HFFc6 (cell line): ENCODE results near the gene CYSRT1. TPM values are rescaled to one million over a fixed set of nuclear protein-coding genes. Genes with fewer than 3 reads are reported as not detected.

Experiments used
- DNase-seq: peaks from one replicate; pipeline ENCODE4 v3.0.0-alpha.2; 2018
- H3K27ac Mint-ChIP-seq: 2 replicates; pipeline ENCODE4 v1.8.0; 2020; ENCODE audit warnings: mild to moderate bottlenecking, mixed read lengths
- H3K27me3 Mint-ChIP-seq: 2 replicates; pipeline ENCODE4 v1.8.0; 2021; ENCODE audit warnings: mild to moderate bottlenecking, moderate library complexity, mixed read lengths; ENCODE audit not compliant: insufficient read depth
- H3K36me3 Mint-ChIP-seq: 2 replicates; pipeline ENCODE4 v1.8.0; 2021; ENCODE audit warnings: low read depth, mixed read lengths
- H3K4me1 Mint-ChIP-seq: 2 replicates; pipeline ENCODE4 v1.8.0; 2020; ENCODE audit warnings: low read depth, mixed read lengths
- H3K4me3 Mint-ChIP-seq: 2 replicates; pipeline ENCODE4 v1.8.0; 2020; ENCODE audit warnings: mild to moderate bottlenecking, moderate library complexity, mixed read lengths
- H3K9me3 Mint-ChIP-seq: 2 replicates; pipeline ENCODE4 v1.8.0; 2020; ENCODE audit warnings: mild to moderate bottlenecking, mixed read lengths
- CTCF ChIP-seq: fragments of 200-600 bp; sonication (generic); IDR thresholded peaks from 2 replicates; pipeline ENCODE4 v1.5.0; 2021; ENCODE audit warnings: antibody characterized with exemption, mild to moderate bottlenecking
- total RNA-seq, 6 experiments: library from RNA; stranded (reverse); fragmentation: NEBNext Ultra II Directional; extraction: Animal tissue kit (Norgen Biotek cat#: 25700); gene quantifications; 2 replicates in 1 of 6; 3 replicates in 5 of 6; pipeline ENCODE4 v1.2.3, GENCODE V29; 2021

The CYSRT1 gene
- total RNA-seq, 6 experiments from 2014 or later: 0.41 to 0.97 (median 0.68) TPM

DNA sequence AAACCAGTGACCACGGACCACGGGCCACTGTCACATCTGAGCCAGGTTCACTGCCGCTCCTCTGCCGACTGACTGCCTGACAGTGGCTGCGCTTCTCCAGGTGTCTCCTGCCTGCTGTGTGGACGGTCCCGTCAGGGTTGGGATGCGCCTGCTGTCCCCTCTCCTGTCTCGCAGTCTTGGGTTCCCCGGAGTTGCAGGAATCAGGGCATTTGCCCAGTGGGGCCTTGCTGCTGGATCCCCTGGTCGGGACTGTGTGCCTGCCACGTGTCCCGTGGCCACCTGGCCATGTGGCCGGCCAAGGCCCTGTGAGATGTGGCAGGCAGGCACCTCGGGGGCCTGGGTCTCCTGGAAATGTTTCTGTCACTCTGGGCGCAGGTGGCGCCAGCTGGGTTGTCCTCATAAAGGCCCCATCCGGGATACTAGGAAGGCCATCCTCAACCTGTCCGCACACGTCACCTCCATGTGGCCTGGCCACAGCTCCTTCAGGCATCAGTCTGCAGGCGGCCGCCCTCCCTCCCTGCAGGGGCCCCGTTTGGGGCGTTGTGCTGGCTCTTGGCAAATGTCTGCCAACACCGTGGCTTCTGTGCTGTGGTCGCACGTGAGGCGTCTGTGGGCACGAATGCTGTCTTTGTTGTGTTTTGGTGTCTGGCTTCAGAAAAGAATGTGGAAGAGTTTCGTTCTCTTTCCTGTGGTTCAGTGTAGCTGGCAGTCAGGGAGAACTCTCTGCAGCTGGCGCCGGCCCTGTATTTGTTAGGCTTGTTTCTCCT is 46.1 kb downstream of the CYSRT1 start:
- H3K4me1 Mint-ChIP-seq: peaks cover 31% of the 10 kb centered on the region
- peaks cover 20% of the 10 kb centered on the region for H3K36me3 Mint-ChIP-seq
- DNase-seq: no peak
- no peak for TF ChIP-seq CTCF
- no peaks in the 10 kb centered on the region for H3K9me3 Mint-ChIP-seq
- H3K27me3 Mint-ChIP-seq: peaks cover 6% of the 10 kb centered on the region
- no peak overlapping the region for H3K27ac Mint-ChIP-seq
- H3K4me3 Mint-ChIP-seq: no peak overlapping the region

GRCh38 chr9:137271696-137272076 is 46.7 kb downstream of the CYSRT1 start:
- TF ChIP-seq CTCF: no peak
- no peak for DNase-seq
- H3K27ac Mint-ChIP-seq: no peak overlapping the region
- H3K4me1 Mint-ChIP-seq: peaks cover 34% of the 10 kb centered on the region
- peaks cover 20% of the 10 kb centered on the region for H3K36me3 Mint-ChIP-seq
- no peak overlapping the region for H3K4me3 Mint-ChIP-seq
- no peaks in the 10 kb centered on the region for H3K9me3 Mint-ChIP-seq
- peaks cover 6% of the 10 kb centered on the region for H3K27me3 Mint-ChIP-seq

- no peak overlapping the region for H3K27ac Mint-ChIP-seq
- no peak for TF ChIP-seq CTCF
- H3K9me3 Mint-ChIP-seq: no peaks in the 10 kb centered on the region
- no peak overlapping the region for H3K4me3 Mint-ChIP-seq
- peaks cover 20% of the 10 kb centered on the region for H3K36me3 Mint-ChIP-seq
- H3K27me3 Mint-ChIP-seq: peaks cover 10% of the 10 kb centered on the region
- peaks cover 40% of the 10 kb centered on the region for H3K4me1 Mint-ChIP-seq
- no peak for DNase-seq
Measured at GRCh38 chr9:137272241-137273094, 47.5 kb downstream of the CYSRT1 start.

DNA sequence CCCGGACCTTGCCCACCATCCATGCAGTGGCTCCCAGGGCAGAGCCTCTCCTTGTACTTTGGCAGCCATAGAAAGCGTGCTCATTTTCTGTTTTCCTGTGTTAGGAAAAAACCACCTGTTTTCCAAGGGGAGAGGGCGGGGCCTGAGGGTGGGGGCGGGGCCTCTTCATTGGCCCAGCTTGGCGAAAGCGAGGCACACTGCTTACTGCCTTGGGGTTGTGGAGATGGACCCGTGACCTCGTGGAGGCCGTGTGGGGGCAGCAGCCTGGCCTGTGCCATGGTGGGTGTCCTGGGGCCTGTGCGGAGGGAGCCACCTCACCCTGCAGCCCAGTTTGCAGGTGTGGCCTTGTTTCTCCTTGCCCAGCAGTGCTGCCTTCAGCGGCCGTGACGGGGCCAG is 48.1 kb downstream of the CYSRT1 start:
- no peaks in the 10 kb centered on the region for H3K9me3 Mint-ChIP-seq
- H3K27ac Mint-ChIP-seq: no peak overlapping the region
- DNase-seq: no peak
- TF ChIP-seq CTCF: no peak
- H3K4me1 Mint-ChIP-seq: peaks cover 34% of the 10 kb centered on the region
- no peak overlapping the region for H3K4me3 Mint-ChIP-seq
- peaks cover 20% of the 10 kb centered on the region for H3K36me3 Mint-ChIP-seq
- peaks cover 10% of the 10 kb centered on the region for H3K27me3 Mint-ChIP-seq

DNA sequence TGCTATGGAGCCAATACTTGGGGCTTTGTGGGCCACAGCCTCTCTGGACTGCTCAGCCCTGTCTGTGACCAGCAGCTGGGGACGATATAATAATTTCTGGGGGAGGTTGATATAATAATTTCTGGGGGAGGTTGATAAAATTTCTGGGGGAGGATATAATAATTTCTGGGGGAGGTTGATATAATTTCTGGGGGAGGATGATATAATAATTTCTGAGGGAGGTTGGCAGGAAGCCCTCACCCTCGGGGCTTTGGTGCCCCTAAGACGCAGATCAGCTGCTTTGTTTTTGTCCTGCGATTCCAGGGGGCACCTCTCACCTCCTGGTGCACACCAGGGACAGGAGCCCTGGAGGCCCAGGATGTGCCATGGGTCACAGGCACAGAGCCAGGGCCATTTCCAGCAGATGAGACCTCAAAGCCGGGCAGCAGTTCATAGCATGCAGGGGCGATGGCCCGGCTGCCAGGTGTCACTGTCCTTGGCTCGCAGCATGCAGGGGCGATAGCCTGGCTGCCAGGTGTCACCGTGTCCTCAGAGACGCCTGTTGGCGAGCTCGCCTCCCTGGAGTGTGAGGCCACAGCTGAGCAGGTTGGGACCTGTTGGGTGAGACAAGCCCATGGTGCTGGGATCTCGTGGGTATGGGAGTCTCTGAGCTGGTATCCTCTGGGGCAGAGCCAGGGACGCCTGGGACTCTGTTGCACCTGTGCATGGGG is 48.8 kb downstream of the CYSRT1 start:
- peaks cover 27% of the 10 kb centered on the region for H3K4me1 Mint-ChIP-seq
- no peak for DNase-seq
- TF ChIP-seq CTCF: no peak
- no peak overlapping the region for H3K4me3 Mint-ChIP-seq
- no peak overlapping the region for H3K27ac Mint-ChIP-seq
- peaks cover 13% of the 10 kb centered on the region for H3K36me3 Mint-ChIP-seq
- H3K27me3 Mint-ChIP-seq: peaks cover 10% of the 10 kb centered on the region
- no peaks in the 10 kb centered on the region for H3K9me3 Mint-ChIP-seq
